HK-2 (cell line): ENCODE data around the gene RASSF4.

ENCODE experiments used
- DNase-seq: peaks from one replicate; pipeline ENCODE4 v3.0.0-alpha.2; 2018; ENCODE audit not compliant: unreplicated experiment

The RASSF4 gene, protein sequence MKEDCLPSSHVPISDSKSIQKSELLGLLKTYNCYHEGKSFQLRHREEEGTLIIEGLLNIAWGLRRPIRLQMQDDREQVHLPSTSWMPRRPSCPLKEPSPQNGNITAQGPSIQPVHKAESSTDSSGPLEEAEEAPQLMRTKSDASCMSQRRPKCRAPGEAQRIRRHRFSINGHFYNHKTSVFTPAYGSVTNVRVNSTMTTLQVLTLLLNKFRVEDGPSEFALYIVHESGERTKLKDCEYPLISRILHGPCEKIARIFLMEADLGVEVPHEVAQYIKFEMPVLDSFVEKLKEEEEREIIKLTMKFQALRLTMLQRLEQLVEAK

DNA sequence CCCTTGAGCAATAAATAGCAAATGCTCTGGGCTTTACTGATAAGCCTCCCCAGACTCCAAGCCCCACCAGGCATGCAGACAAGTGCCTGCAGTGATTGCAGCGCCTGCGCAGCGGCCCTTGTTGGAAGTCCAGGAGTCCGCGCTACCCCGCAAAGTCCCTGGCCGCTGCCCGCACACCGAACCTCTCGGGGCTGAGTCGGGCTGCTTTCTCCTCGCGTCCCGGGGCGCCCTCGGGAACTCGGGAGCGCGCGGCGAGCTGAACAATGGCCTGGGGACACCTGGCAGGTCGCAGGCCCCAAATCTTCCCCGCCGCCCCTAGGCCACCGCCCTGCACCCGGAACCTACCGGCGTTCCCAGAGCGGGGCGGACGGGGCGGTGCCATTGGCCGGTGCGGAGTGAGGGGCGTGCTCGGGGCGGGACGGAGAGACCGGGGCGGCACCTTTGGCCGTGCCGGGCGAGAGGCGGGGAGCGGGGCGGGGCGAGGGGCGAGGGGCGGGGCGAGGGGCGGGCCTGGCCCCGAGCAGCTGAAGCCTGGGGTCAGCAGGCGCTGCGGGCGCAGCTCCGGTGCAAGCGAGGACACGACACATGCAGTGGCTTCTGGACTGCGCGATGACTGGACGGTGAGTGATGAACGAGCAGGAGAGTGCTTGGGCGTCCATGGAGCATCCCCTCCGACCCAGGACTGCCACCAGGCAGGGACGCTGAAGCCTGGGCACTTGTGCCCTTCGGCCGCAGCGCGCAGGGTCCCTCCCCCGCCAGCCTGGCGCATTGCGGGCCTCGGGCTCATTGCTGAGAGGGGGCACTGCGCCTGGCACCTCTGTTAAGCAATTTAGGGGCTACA lies at the start of gene RASSF4:
Gene RASSF4, plus strand, starts transcription at position 556 of the 841 bp plus-strand sequence. CDS start 10,401 bp downstream, outside the sequence.
- DNase-seq = peak; percentile 95

DNA sequence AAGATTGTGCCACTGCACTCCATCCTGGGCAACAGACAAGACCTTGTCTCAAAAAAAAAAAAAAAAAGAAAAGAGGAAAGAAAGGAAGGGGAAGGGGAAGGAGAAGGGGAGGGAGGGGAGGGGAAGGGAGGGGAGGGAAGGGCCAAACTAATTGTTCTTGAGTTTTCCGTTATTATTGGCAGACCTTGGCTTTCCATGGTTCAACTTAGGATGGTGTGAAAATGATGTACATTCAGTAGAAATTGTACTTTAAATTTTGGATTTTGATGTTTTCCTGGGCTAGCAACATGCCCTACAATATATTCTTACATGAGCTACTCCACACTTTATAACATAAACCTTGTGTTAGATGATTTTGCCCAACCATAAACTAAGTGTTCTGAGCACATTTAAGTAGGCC lies 49.7 kb upstream of the RASSF4 start:
- no peak for DNase-seq

DNA sequence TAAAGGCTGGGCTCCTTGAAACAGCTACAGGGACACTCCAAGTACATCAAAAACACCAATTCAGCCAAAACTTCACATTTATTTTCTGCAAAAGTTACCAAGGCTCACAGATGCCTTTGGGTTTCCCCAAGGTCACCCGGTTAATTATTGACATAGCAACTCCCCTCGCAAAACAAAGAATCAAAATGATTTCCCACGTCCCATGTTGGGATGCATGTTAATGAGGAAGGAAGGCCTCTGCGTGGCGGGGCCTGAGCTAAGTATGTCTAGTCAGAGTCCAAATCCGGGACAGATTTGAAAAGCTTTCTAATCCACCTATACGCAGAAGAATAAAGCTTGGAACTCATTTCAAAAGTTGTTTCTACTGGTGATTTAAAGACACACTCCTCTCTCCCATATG lies 49.0 kb upstream of the RASSF4 start:
- no peak for DNase-seq

DNA sequence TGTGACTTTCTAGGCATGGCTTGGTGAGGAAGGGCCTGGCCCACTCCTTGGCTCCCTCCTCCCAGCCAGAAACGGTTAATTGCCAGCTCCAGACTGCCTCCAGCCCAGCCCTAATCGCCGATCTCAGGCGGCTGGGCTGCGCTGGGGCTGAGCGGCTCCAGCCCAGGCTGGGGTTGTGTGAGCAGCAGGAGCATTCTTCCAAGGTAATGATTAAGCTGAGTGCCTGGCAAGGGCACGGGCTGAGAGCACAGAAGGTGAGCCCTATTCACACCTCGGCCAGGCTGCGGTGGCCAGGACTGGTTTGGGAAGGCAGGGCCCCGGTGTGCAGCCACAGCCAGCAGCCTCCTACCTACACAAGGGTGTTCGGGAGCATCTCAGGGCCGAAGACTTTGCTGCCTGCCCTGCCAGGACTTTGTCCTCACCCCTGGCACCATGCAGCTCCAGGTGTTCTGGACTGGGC lies 48.5 kb upstream of the RASSF4 start, which contains the start of gene TMEM72:
Gene TMEM72, plus strand, starts transcription at position 257 of the 460 bp plus-strand sequence. Its CDS starts 176 bp downstream, at position 433.
- DNase-seq = peak; percentile 84

DNA sequence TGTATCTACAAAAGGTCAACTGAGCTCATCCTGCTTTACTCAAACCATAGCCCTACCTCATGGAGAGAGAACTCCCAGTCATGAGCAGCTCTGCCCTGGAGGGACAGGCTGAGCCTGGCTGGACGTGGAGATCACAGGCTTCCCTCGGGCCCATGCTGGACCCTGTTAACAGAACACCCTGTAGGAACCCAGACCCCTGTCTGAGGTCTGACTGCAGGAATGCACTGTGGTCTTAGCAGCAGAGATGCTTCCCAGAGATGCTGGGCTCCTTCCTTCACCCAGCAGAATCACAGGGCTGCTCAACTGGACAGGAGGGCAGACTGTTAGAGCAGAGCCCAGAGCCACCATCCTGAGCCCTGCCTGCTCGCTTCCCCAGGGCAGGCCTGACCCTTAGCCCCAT lies 47.7 kb upstream of the RASSF4 start:
- no peak for DNase-seq

DNA sequence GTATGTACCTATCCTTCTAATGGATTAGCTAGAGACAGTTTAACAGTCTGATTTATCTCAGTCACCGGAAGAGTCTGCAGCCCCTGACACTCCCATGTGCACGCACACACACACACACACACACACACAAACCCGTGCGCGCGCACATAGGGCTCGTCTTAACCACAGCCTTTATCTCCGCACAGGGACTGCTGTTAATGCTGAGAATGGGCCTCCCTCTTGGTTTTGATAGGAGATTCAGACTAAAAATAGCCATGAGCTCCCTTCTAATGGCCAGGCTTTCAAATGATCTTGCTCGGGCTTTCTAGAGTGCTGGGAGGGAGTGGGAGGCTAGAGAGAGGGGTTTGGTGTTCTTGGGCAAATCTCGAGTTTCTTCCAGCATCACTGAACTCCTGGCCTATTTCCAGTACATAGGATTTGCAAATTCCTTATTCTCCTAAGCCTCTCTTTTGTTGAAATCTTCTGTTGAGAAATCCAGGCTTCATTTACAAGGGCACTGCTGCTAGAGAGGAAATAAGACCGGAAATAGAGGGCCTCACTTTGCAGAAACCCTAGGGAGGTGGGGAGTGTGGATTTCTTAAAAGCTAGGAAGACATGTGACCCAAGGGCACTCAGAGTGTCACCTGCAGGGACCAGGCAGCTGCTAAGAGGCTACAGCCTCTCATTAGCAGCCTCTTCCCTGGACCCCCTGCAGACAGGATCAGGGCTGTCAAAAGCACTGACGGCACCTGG lies 46.1 kb upstream of the RASSF4 start:
- no peak for DNase-seq

DNA sequence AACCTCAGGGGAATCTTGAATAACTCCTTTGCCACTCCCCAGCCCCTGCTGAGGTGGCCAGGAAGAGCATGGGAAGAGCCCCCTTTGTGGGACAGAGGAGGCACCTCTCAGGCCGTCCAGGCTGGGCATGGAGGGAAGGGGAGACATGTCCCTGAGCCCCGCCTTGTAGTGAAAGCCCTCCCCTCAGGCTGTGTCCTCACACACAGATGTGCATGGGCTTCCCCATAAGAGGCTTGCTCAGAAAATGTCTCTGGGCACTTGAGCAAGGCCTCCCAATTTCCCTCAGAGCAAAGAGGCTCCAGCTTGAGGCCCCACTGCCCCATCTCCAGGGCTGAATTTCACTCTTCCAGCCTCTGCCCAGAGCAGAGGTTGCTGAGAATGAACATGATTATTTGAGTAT lies 44.7 kb upstream of the RASSF4 start:
- DNase-seq = no peak

DNA sequence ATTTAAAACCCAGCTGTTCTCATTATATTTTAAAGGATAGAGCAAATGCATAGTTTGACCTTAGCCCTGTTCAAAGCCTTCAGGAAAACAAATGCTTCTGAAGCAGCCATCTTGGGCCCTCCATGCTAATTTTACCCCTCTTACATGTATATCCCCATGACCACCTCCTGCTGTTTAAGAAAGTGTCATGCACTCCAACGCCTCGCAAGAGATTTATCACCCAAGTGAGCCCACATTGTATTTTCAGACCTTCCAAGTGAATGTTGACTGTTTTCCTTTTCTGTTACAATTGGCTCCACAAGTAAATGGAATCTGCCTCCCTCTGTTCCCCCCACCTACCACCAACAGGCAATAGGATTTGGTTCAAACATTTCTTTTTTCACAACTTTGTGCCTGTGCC lies 43.2 kb upstream of the RASSF4 start:
- no peak for DNase-seq

DNA sequence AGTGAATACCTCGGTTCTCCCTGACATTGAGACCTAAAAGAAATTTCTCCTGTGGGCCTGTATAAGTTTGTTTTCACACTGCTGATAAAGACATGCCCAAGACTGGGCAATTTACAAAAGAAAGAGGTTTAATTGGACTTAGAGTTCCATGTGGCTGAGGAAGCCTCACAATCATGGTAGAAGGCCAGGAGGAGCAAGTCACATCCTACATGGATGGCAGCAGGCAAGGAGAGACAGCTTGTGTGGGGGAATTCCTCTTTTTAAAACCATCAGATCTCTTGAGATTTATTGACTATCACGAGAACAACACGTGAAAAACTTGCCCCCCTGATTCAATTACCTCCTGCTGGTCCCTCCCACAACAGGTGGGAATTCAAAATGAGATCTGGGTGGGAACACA lies 41.8 kb upstream of the RASSF4 start:
- no peak for DNase-seq

DNA sequence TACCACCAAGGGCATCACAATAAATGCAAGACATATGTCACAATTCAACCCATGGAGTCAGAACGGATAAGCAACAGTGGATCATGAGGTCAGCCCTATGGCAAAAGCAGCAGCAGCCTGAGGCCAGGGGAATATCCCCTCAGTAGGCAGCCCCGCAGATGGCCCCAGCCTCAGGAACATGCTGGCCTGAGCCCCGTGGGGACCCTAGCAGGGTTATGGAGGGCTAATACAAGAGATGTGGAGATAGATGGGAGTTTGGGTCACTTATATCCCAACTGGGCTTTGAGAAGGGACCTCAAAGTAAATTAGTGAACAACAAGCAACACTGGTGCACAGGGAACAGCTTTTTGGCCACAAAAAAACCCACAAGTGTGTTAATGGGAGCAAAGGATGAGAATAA lies 39.4 kb upstream of the RASSF4 start:
- no peak for DNase-seq

DNA sequence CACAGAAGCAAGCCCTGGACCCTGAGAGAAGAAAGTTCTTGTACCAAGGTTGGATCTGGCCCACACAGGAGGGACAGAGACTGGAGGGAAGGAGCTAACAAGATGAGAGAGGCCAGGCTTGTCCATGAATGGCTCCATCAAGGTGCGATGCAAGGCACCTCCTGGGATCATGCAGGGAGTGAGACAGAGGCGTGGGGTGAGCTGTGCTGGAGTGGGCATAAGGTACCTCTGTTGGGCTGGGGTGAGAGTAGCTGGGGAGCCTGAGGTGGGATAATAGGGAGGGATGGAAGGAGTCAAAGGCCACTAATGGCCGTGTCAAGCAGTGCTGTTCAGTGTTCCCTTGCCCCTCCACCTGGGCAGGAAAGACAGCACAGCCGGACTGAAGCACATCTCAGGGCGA lies 38.5 kb upstream of the RASSF4 start:
- no peak for DNase-seq

DNA sequence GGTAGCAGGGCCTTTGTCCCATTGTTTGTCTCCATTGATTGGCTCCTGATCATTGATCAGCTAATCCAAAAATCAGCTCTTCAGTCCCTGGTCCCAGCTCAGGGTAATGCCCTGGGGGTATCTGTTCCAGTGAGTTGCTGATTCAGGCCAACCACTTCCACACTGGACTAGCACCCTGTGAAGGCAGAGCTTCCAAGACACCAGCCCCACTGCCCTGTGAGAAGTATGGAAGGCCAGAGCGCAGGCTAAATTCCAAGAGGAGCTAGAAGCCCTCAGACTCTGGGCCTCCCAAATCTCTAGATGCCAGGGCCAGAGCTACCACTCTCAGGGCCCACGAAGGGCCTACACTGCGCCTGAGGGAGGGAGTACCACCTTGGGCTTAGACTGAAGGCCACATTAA lies 38.1 kb upstream of the RASSF4 start:
- DNase-seq = no peak

DNA sequence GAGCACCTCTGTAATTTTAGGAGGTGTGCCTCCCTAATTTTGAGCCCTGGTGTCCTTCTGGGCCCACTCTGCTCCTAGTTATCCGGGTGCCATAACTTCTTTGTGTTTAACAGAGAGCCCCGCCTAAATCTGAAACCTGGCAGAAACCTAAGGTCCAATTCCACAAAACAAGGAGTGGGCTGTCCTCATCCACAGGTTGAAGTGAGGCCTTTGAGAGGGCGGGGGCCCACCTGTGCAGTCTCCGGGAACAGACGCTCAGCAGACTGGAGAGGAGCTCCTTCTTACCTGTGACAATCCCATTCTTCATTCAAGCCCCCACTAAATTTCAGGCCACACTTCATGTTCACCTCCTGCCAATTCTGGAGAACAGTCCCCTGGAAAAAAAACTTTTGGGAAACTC lies 37.6 kb upstream of the RASSF4 start:
- DNase-seq = no peak

DNA sequence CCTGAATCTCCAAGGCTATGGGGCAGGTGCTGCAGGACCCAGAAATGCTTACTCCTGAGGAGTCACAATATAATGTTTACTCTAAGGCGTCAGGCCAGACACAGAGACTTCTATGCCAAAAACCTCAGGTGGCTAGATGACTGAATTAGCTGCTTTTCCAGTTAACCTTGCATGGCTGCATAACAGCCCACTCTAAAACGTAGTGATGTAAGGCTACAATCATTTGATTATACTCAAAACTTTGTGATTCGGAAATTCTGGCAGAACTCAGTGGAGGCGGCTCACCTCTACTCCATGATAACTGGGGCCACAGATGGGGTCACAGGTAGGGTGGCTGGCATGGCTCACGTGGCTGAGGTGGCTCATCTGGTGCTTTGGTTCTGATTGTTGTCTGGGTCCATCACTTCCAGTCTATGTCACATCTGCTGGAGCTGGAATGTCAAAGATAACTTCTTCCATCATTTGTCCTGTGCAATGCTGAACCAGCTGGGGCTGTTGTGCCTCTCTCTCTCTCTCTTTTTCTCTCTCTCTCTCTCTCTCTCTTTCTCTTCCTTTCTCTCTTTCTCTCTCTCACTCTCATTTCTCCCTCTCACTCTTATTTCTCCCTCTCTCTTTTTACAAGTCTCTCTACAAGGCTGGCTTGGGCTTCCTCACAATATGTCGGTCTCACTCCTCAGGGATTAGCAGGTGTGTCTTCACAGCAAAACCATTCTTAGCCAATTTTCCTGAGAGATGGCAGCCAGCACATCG lies 36.6 kb upstream of the RASSF4 start:
- DNase-seq = no peak

DNA sequence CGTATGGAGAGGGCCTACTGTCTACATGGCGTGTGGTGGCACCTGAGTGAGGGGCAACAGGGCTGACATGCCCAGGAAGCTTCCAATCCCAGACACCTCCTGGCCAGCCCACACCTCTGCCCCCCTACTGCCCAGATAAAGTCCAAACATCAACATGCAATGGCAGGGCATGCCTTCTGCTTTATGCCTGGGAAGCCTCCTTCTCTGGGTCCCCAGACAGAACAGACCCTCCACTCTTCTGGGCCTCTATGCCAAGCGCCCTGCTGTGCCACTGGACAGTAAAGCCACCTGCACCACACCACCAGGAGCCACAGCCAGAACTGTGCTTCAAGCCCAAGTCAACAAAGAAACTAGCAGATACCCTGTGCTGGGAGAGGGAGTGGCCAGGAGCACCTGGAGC lies 36.0 kb upstream of the RASSF4 start:
- DNase-seq = no peak

DNA sequence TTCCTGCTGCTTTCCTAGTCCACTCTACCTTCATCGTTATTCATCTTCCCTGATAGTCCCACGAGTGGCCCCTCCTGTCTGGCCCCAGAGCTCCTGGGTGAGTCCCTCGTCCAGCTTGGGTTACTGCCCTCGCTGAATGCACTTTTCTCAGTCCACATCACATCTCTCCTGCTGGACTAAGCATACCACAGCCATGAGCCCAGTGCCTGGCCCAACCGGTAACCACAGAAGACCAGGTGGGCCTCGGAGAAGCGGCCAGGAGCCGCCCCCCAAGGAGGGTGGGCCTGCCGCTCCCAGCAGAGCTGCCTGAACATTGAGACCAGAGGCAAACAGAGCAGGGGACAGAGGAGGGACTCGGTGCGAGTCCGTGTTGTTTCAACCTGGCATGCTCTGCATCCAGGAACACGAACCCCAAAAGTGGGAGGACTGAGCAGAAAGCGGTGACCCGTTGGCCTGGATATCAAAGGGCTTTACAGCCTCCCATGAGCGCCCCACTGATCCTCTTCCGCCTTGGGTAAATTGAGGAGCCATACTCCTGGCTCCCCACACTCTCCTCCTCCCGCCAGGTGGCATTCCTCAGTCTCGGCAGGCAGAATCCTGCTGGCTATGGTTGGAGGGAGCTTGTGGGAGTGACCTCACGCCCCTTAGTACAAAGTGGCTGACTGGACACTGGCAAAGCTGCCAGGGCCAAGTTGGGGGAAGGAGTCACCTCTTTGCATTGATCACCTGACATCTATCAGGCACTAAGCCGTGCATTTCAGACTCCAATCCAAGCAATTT lies 35.2 kb upstream of the RASSF4 start:
- DNase-seq = no peak

DNA sequence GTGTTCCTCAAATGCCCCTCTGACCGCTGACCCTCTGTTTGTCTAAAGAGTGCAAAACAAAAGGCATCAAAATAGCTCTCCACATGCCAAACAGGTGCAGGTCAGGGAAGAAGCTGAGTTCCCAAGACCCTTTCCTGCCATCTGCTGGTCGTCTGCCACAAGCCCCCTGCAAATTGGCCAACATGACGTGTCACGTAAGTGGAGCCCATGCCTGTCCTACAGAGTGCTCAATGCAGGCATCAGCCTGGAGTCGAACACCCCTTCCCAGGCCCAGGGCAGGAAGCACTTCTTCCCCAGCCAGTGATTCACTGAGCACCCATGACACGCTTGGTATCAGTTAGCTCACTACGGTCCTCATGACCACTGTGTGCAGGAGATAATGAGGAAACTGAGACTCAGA lies 34.4 kb upstream of the RASSF4 start:
- DNase-seq = no peak

DNA sequence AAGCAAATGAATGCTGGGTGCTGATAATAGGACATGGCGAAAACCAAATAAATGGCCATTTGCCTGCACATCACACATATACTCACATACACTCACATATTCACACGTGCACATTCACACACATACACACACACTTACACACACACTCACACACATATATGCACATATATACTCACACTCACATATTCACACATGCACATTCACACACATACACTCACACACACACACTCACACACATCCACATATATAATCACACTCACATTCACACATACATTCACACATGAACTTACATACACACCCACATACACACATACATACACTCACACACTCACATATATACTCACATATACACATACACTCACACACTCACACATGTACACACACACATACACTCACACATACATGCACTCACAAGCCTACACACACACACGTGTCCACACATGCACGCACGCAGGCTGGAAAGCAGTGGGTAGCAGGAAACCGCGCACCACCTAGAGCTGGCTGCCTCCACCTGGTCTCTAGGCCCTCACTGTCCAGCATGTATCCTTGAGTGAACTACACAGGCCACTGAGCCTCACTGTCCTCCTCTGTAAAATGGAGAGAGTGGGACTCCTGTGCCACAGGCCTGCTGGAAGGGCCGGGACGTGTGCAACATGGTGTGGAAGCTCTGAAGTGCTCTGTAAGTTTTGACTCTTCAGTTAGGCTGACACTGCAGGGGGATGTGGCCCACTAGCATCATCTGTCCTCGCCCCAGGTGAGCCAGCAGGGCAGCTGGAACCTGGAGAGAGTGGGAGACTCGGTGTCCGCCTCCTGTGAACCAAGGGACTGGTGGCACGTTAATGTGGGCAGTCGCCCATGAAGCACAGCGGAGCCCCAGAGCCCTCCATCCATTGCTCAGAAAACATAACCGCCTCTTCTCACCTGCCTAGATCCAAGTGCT lies 33.5 kb upstream of the RASSF4 start:
- no peak for DNase-seq

DNA sequence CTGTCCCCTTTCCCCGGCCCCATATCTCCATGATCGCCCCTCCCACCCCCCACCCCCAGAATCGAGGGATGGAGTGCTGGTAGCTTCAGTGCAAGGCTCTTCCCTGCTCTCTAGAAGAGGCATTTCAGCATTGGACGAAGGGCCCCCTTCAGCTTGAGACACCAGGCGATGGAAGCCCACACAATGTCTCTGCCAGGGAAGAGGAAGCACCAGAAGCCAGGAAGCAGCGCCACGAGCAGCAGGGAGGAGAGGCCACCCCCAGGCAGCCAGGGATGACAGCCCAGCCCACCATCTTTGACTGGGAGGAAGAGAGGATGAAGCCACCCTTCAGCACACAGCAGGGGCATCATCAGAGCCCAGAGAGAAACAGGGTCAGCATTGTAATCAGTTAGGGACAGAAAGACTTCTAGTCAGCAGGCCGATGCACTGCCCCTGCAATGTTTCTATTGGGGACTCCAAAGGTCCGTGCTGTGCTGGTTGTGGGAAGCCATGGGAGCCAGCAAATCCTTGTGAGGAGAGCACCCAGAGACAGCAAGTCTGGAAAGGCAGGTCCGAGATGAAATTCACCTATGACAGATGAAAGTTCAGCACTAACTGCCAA lies 32.8 kb upstream of the RASSF4 start:
- no peak for DNase-seq
